ENCODE measurements around the gene PNKP. TPM values are rescaled to one million over a fixed set of nuclear protein-coding genes. Genes with fewer than 3 reads are reported as not detected.

PNKP gene
- total and polyA plus RNA-seq, 2 experiments from 2014 or later: 74.5 to 98.4 TPM

DNA sequence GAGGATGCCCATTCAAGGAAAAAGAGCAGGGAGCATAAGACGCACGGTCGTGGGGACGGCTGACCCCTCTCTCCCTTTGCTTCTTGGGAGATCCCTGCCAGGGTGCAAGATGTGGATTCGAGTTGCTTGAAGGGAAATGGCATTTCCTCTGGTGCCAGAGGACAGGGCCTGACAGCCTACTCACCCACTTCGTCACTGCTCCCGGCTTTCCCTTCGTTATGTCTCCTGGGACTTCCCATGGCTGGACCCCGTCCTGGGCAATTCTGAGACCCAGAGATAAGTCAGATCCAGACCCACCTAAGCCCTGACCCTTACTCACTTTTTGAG, 11.3 kb upstream of the PNKP start:
- Histone ChIP-seq H3K27ac (no peak overlapping the region), H3K4me1 (ENCODE audit: low read depth) (no peaks in the 10 kb centered on the region), H3K36me3 (peaks cover 26% of the 10 kb centered on the region), H3K27me3 (no peaks in the 10 kb centered on the region), H3K9me3 (ENCODE audit: low read depth) (no peaks in the 10 kb centered on the region), H3K4me3 (peak overlapping the region; percentile 55)
- no peak for TF ChIP-seq CTCF (IDR thresholded peaks at IDR 0.05; ENCODE audit: low read depth, low read length)
- no peak for DNase-seq (ENCODE audit: low read depth in 1 of 2, low spot score in 1 of 2)

DNA sequence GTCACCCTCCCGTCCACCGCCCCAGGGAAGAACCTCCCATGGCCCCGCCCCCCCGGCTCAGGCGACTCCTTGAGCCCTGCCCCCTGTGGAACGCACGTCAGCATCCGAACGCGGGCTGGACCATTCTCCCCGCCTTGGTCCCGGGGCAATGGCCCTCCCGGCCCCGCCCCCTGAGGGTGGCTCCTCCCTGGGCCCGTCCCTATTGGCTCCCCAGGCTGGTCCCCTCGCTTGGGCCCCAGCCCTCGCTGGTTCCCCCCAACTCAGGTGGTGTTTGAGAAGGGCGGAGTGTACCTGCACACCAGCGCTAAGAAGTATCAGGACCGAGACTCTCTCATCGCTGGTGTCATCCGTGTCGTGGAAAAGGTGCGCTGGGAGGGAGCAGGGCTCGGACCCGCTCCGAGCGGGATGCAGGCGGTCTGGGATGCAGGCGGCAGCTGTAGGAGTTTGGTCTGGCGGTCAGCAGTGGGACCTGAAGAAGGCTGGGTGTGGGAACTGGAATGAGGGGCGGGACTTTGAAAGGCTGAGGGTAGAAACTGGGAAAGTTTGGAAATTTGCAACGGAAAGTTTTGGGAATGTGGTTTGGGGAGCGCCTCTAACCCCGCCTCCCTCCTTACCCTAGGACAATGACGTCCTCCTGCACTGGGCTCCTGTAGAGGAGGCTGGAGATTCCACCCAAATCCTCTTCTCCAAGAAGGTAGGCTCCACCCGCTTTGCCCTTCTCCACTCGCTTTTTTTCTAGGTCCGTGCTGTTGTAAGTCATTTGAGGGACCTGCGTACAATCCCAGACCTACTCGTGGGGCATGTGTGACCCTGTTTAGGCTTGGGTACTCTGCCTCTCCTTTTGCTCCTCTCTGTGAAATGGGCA, 10.7 kb upstream of the PNKP start:
- Histone ChIP-seq H3K4me1 (ENCODE audit: low read depth) (no peaks in the 10 kb centered on the region), H3K27ac (peak overlapping the region; percentile 99)
- TF ChIP-seq CTCF (IDR thresholded peaks at IDR 0.05; ENCODE audit: low read depth, low read length): no peak

DNA sequence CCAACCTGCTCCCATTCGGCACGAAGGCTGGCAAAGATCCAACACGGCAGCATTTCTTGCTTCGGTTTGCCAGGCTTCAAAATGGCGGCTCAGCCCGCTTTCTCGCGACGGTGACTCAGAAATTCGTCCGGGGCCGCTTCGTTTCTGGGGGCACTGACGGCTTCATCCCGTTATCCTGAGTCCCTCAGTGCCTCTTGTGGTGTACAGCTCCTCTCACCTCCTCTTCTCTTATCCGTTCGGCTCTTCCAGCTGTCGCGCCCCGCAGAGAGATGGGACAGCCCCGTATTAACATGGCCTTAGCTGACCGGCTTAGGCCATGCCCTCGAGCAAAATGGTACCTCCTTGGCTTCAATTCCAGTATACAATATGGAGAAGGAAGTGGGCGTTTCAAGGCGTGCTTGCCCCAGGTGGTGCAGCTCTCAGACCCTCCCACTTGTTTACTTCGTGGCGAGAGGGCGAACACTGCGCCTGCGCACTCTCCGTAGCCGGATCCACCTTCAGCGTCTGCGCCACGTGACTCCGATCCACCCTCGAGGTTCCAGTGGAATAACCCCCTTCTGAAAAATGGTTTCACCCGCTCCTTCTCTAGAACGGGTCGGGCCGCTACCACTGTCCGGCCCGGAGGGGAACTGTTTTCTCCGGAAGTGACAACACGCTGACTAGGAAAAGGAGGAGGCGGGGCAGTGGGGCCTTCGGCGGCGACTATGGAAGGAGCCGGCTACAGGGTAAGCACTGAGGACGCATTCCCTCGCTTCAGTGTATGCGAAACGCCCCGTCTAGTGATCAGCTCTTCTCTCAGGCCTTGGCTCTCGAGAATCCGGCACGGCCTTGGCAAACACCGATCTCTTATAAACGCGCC, 9.9 kb upstream of the PNKP start, which contains the start of the genes AKT1S1 and TBC1D17:
TSS of gene AKT1S1 (minus strand) at position 336 of the 859 bp plus-strand sequence. CDS start 4,060 bp downstream, outside the sequence.
TSS of gene TBC1D17 (plus strand) at position 683 of the 859 bp plus-strand sequence. CDS start at position 705, 22 bp downstream.
- DNase-seq (ENCODE audit: low read depth in 1 of 2, low spot score in 1 of 2): peak; percentile 100
- H3K27ac ChIP-seq: peak within 1 kb of the TSS; percentile 99
- TF ChIP-seq CTCF (IDR thresholded peaks at IDR 0.05; ENCODE audit: low read depth, low read length): no peak

More for the DNA sequence above, 10.7 kb upstream of the PNKP start:
- Histone ChIP-seq H3K9me3 (ENCODE audit: low read depth) (no peaks in the 10 kb centered on the region), H3K4me3 (peak overlapping the region; percentile 55), H3K36me3 (peaks cover 22% of the 10 kb centered on the region), H3K27me3 (no peaks in the 10 kb centered on the region)
- peak; percentile 98 to 99 for DNase-seq (ENCODE audit: low read depth in 1 of 2, low spot score in 1 of 2)

DNA sequence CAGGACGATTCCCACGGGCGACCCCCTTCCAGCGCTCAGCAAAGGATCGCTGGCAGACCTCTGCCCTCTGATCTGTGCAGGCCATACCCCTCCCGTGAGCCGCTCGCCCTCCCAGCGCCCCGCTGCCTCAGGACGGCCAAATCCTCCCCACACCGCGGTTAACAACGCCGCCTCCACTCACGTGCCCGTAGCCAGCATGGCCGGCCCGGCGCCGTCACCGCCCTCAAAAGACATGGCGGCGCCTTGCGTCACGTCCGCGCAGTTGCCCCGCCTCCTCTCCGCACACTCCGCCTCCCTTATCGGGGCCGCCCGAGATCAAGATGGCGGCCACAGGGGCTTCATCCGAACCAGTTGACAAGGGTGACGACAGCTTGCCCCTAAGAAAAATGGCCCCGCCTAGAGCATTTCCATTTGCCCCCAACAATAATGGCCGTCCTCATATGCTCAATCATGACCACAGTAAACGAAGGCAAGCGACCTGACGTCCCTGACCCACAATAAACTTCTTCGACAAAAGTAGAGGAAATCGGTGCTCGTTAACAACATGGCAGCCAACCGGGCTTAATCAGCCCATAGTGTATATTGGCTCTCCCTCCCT, 9.1 kb upstream of the PNKP start:
- no peaks in the 10 kb centered on the region for H3K9me3 ChIP-seq (ENCODE audit: low read depth)
- no peak for TF ChIP-seq CTCF (IDR thresholded peaks at IDR 0.05; ENCODE audit: low read depth, low read length)

More for the DNA sequence above, 9.9 kb upstream of the PNKP start, which contains the start of the genes AKT1S1 and TBC1D17:
- no peaks in the 10 kb centered on the region for H3K27me3 ChIP-seq
- H3K4me1 ChIP-seq (ENCODE audit: low read depth): no peaks in the 10 kb centered on the region
- H3K4me3 ChIP-seq: peak within 1 kb of the TSS; percentile 76
- H3K9me3 ChIP-seq (ENCODE audit: low read depth): no peaks in the 10 kb centered on the region
- H3K36me3 ChIP-seq: peaks cover 13% of the 10 kb centered on the region

DNA sequence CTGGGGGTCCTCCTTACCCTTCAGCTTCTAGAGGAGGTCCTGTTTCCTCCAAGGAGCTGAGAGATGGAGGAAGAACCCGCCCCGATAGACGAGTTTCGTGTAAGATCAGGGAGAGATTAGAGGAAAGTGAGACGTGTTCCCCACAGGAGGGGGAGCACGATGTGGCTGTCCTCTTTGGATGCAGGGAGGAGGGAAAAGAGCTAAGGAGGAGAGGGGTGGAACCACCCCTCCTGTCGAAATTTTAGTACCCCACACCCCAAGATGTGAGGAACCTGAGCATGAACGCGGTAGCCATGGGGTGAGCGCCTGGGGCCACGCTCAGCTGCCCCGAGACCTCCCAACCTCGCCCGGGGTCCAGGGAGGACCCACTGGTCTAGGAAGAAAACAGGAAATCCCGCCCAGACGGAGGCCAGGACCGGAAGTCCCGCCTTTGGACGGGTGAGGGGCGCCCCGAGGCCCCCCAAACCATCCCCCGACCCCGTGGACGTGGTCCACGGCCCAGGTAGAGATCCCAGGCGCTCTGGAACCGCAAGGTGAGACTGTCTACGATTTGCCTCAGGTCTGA, 8.6 kb upstream of the PNKP start:
- peak; percentile 51 to 68 for DNase-seq (ENCODE audit: low read depth in 1 of 2, low spot score in 1 of 2)
- no peaks in the 10 kb centered on the region for H3K4me1 ChIP-seq (ENCODE audit: low read depth)
- H3K4me3 ChIP-seq: peak overlapping the region; percentile 76
- peaks cover 10% of the 10 kb centered on the region for H3K36me3 ChIP-seq
- no peak for TF ChIP-seq CTCF (IDR thresholded peaks at IDR 0.05; ENCODE audit: low read depth, low read length)
- no peaks in the 10 kb centered on the region for H3K9me3 ChIP-seq (ENCODE audit: low read depth)
- H3K27ac ChIP-seq: peak overlapping the region; percentile 99
- no peaks in the 10 kb centered on the region for H3K27me3 ChIP-seq

More for the DNA sequence above, 9.1 kb upstream of the PNKP start:
- Histone ChIP-seq H3K27me3 (no peaks in the 10 kb centered on the region), H3K36me3 (peaks cover 10% of the 10 kb centered on the region), H3K4me3 (peak overlapping the region; percentile 76), H3K27ac (peak overlapping the region; percentile 99), H3K4me1 (ENCODE audit: low read depth) (no peaks in the 10 kb centered on the region)
- peak; percentile 99 to 100 for DNase-seq (ENCODE audit: low read depth in 1 of 2, low spot score in 1 of 2)
